NB4 (cell line): ENCODE data around the gene KSR1.

ENCODE experiments used
- DNase-seq: peaks from one replicate; pipeline ENCODE4 v3.0.0; 2010; ENCODE audit warnings: low read depth
- H3K4me3 ChIP-seq: one replicate; pipeline ENCODE4 v1.5.1; 2011; ENCODE audit warnings: mild to moderate bottlenecking, low read depth, low read length, moderate library complexity
- MYC ChIP-seq: IDR thresholded peaks from 2 replicates; pipeline ENCODE4 v1.6.1; 2011; ENCODE audit warnings: low read depth, low read length
- POLR2A ChIP-seq: IDR thresholded peaks from 2 replicates; pipeline ENCODE4 v1.6.1; 2011; ENCODE audit warnings: mild to moderate bottlenecking; ENCODE audit not compliant: insufficient read length; ENCODE audit errors: extremely low read depth
- TF ChIP-seq, protein P1 (sequence below): IDR thresholded peaks from 2 replicates; pipeline ENCODE4 v1.6.1; 2011; ENCODE audit warnings: low read depth, low read length
- TF ChIP-seq, protein P2 (sequence below): IDR thresholded peaks from one replicate; pipeline ENCODE4 v1.5.1; 2012; ENCODE audit warnings: low read depth, low read length

Gene KSR1

DNA sequence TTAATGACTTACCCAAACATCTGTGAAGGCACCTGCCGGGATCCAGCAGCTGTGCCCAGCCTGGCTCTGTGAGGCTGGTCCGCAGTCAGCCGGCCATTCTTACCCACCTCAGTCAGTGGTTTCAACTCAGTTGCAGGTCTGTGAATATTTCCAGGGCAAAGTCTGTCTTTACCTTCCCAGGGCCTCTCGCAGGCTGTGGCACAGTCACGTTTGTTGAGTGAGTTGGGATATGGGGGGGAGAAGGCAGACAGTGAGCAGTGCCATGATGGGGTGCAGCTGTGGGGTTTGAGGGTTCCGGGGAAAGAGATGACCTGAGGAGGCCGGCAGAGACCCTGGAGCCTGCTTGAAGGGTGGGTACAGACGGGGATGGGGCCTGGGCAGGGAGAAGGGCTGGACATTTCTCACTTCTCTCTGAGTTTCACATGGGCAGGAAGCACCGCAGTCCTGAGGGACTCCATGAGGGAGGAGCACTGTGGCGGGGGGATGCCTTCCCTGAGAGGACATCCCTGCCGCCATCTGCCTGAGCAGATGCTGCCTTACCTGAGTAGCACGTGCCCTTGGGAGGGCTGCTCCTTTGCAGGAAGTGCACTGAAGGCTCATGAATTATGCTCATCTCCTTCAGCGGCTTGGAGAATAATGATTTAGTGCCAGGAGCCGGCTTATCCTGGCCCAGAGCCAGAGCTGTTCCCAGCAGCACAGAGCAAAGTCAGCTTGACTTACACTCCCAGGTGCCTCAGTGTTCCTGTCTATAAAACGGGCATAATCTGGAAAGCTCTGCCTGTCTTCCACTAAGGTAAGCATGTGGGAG, 48.1 kb downstream of the KSR1 start:
- TF ChIP-seq, protein P1, sequence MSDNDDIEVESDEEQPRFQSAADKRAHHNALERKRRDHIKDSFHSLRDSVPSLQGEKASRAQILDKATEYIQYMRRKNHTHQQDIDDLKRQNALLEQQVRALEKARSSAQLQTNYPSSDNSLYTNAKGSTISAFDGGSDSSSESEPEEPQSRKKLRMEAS, result no peak
- TF ChIP-seq MYC (no peak), POLR2A (no peak)
- TF ChIP-seq, protein P2, sequence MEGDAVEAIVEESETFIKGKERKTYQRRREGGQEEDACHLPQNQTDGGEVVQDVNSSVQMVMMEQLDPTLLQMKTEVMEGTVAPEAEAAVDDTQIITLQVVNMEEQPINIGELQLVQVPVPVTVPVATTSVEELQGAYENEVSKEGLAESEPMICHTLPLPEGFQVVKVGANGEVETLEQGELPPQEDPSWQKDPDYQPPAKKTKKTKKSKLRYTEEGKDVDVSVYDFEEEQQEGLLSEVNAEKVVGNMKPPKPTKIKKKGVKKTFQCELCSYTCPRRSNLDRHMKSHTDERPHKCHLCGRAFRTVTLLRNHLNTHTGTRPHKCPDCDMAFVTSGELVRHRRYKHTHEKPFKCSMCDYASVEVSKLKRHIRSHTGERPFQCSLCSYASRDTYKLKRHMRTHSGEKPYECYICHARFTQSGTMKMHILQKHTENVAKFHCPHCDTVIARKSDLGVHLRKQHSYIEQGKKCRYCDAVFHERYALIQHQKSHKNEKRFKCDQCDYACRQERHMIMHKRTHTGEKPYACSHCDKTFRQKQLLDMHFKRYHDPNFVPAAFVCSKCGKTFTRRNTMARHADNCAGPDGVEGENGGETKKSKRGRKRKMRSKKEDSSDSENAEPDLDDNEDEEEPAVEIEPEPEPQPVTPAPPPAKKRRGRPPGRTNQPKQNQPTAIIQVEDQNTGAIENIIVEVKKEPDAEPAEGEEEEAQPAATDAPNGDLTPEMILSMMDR, result no peak
- DNase-seq, result no peak
- no peak overlapping the region for H3K4me3 ChIP-seq

DNA sequence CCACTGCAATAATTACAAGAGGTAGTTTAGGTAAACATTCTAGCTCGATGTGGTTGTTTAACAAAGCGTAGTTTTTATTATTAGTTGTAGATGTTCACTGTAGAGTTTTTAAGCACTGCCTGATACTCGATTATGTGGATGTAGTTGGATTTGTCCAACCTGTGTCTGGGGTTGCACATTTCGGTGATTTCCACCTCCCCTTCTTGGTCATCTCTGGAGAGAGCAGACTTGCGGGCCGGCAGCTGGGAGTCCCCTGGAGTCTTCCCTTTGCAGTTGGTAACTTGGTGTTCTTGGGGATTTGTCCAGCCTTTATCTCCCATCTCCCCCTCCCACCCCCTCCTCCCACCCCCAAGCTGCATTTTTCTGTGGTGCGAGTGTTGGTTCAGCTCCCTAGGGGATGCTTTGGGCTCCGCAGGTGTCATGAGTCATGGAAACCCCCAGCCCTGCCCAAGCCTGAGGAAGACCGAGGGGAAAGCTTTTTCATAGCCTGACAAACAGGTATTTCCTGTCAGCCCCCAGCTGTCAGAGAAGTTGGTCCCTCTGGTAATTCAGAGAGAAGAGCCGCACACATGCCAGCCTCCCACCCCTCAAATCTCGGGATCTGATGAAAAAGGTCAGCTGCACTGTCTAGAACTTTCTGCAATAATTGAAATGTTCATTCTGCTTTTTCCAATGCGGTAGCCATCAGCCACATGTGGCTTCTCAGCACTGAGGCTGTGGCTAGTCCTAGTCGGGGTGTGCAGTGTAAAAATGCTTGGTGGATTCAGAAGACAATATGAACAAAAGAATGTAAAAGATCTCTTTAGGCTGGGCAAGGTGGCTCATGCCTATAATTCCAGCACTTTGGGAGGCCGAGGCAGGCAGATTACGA, 50.3 kb downstream of the KSR1 start:
- TF ChIP-seq, protein P2, result no peak
- TF ChIP-seq, protein P1, result no peak
- TF ChIP-seq MYC, result no peak
- no peak for TF ChIP-seq POLR2A
- H3K4me3 ChIP-seq, result no peak overlapping the region
- DNase-seq, result peak; percentile 50

DNA sequence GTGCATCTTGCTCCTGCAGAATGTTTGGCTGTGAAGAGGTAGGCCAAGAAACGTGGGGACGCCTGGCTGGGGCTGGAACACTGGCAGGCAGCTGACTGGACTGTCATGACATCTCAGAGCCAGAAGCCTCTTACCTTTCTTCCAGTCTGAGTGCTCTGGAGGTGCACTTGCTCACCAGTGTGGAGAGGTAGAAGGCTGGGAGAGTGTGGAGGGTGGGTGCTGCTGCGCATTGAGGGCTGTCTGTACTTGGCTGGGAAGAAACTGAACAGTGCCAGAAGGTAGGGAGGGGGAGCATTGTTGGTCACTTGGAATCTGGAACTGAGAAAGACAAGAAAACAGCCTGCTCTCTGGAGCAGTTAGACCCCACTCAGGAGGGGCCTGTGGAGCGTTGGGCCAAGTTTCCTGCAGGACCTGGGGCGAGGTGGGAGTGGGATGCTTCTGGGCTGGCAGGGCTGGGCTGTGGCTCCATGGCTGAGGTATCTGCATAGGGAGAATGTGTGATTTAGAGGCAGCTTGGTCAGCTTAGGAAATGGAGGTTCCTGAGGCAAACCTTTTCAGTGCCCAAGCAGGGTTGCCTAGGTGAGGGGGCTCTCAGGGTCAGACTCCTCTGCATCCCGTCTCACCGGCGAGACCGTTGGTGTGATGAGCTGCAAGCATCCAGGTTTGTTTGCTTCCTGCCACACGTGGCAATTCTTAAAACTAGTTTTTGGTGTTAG, 55.1 kb downstream of the KSR1 start:
- H3K4me3 ChIP-seq, result no peak overlapping the region
- TF ChIP-seq MYC, result no peak
- TF ChIP-seq, protein P1, result no peak
- TF ChIP-seq POLR2A, result no peak
- TF ChIP-seq, protein P2, result no peak
- no peak for DNase-seq

DNA sequence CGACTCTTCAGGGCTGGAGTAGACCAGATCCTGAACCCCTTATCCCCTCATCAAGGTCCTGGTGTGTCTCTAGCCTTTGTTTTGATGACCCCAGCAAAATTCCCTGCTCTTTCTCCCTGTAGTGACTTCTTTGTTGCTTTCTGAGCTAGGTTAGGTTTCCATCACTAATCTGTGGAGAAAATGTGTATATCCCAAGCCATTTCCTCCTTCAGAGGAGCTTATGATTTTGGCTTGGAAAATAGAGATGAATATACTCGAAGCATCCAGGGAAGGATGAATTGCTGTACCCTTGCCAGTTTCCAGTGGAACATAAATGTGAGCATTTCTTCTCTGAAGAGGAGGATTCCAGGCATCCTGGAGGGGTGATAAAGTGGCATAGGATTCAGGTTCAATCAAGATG, 55.8 kb downstream of the KSR1 start:
- TF ChIP-seq POLR2A, result no peak
- TF ChIP-seq, protein P1, result no peak
- TF ChIP-seq, protein P2, result no peak
- TF ChIP-seq MYC, result no peak
- no peak overlapping the region for H3K4me3 ChIP-seq
- DNase-seq, result no peak

DNA sequence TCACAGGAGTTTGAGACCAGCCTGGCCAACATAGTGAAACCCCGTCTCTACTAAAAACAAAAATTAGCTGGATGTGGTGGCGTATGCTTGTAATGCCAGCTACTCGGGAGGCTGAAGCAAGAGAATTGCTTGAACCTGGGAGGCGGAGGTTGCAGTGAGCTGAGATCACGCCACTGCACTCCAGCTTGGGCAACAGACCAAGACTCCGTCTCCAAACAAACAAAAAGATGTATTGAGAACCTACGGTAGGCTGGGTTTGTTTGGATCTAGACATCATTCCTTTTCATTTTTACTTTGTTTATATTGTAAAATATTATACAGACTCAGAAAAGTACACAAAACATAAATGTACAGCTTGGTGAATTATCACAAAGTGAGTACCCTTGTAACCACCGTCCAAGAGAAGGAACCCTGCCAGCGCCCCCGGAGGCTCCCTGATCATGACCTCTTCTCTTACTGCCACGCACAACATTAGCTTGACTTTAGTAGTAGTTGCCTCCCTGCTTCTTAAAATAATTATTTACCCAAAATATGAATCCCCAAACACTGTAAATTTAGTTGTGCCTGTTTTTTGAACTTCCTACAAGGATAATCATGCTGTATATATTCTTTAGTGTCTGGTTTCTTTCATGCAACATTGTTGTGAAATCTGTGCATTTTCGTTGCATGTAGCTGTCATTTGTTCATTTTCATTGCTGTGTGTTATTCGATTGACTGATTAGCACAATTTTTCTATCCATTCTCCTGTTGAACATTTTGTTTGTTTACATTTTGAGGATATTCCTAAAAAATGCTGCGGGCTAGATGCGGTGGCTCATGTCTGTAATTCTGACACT, 56.5 kb downstream of the KSR1 start:
- no peak for TF ChIP-seq MYC
- TF ChIP-seq, protein P2, result no peak
- no peak for TF ChIP-seq POLR2A
- TF ChIP-seq, protein P1, result no peak
- no peak for DNase-seq
- no peak overlapping the region for H3K4me3 ChIP-seq
